NCI-H1436 (cell line): ENCODE results near the gene PLXNB2.

ENCODE experiments used
- DNase-seq: peaks from one replicate; lab custom pipeline; 2025; lab: John Stamatoyannopoulos, UW

The PLXNB2 gene

DNA sequence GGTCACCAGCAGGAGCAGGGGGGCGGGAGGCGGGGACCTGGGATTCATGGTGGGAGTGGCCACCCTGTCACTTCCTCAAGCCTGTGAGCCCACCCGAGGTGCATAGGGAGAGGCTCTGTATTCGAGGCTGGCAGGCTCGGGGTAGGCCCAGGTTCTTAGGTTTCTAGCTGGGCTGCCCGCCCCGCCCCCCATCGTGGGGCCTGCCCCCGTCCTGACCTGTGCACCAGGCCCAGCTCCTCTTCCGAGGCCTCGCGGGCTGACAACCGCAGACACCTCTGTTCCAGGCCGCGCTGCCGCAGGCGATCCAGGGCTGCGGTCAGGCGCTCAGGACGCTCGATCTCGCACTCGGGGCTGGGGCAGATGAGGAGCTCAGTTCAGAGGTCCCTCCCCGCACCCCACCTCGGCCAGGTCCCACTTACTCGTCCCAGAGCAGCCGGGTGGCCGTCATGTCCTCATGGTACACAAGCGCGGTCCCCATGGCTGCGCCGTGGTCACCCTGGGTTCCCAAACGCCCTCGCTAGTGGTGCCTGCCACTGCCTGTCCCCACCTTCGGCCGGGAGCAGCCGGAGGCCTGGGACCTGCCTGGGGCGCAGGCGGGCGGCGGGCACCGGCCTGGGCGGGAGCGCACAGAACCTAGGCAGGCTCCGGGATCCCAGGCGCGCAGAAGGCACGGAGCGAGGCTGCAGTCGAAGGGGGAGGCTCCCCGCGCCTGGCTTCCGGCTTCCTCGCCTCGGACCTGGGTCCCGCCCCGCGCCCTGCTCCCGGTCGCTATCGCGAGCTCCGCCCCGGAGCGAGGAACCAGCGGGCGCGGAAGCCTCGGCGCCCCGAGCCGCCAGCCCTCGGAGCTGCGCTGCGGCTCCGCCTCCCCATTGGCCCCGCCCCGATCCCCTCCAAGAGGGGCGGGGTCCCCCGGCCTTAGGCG lies 56.6 kb downstream of the PLXNB2 start, which contains the start of gene HDAC10:
Gene HDAC10, minus strand, starts transcription at position 711 of the 922 bp plus-strand sequence. Its CDS starts 233 bp downstream, at position 478.
- DNase-seq: peak; percentile 74

GRCh38 chr22:50250249-50250554 lies 57.2 kb downstream of the PLXNB2 start:
- no peak for DNase-seq

- no peak for DNase-seq
Observed at GRCh38 chr22:50249341-50250248, 57.9 kb downstream of the PLXNB2 start.

- no peak for DNase-seq
Observed at GRCh38 chr22:50248196-50249081, 59.0 kb downstream of the PLXNB2 start.

GRCh38 chr22:50247748-50248147 lies 59.7 kb downstream of the PLXNB2 start:
- peak; percentile 86 for DNase-seq

DNA sequence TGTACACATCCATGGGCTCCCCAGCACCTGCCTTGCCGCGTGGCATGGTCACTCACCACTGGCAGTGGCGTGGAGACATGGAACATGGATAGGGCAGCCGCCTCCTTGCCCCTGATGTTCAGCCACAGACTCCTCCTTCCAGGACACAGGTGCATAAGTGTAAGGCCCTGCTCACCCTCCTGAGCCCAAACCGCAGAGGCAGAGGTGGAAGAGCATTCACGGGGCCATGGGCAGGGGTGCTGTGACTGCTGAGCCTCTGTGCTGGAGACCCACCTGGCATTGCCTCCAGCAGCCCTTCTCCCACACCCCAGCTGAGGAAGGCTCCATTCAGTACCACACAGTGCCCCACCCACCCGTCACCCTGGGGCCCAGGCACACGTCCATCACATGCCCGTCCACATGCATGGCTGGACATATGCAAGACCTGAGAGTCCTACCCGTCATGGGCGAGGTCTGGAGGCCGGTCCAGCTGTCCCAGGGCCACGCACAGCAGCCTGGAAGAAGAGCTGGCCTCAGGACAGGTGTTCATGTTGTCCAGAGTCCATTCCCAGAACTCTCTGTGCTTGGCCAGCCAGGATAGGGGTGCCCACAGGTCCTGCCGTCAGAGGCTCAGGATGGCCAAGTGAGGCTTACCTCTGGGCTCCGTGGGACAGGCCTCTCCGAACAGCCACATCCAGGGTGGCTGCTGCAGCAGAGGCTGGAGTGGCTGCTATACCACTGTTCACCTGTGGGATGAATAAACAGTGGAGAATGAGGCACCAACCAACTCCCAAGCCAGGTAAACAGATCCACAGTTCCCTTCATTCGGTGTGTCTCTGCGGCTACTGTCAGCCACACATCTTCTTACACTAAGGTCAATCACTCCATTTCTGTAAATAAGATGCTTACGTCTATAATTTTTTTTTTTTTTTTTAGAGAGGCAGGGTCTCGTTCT lies 60.9 kb downstream of the PLXNB2 start:
- DNase-seq: no peak

DNA sequence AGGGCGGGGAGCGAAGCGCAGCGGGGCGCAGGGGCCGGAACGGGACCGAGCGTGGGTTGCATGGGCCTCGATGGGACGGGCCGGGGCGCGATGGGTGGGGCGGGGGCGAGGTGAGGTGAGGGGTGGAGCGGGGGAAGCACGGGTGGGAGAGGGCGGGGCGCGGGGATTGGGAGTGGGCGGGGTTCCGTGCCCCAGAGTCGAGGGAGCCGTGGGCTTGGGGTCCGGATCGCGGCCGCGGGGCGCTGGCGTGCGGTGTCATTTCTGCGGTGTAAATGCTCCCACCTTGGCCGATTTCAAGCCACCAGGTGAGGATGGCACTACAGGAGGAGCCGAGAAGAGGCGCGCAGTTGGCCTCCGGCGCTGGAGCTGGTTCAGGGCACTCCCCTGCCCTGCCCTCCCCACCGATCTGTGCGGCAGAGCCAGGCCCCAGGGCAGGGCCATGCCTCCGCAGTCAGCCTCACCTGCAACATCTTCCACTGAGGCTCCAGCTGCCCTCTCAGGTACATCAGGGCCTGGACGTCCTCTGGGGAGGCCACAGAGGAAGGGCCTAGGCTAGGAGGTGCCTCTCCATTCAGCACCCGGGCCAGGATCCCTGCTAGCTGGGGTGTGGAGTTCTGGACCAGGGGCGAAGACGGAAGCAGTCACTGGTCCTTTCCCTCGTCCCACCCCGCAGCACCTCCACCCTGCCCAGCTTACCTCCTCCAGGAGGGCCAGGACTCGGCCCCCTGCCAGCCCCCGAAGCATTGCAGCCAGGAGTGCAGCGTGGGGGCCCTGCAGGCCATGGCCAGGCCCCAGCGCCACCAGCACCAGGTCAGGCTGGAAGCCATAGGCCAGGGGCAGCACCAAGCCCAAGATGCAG lies 62.0 kb downstream of the PLXNB2 start:
- DNase-seq: no peak

- peak; percentile 83 for DNase-seq
Observed at GRCh38 chr22:50244420-50245213, 62.8 kb downstream of the PLXNB2 start, which contains the start of gene TUBGCP6. Gene TUBGCP6 (minus strand): TSS chr22:50245023. CDS start chr22:50244459, 564 bp downstream.

DNA sequence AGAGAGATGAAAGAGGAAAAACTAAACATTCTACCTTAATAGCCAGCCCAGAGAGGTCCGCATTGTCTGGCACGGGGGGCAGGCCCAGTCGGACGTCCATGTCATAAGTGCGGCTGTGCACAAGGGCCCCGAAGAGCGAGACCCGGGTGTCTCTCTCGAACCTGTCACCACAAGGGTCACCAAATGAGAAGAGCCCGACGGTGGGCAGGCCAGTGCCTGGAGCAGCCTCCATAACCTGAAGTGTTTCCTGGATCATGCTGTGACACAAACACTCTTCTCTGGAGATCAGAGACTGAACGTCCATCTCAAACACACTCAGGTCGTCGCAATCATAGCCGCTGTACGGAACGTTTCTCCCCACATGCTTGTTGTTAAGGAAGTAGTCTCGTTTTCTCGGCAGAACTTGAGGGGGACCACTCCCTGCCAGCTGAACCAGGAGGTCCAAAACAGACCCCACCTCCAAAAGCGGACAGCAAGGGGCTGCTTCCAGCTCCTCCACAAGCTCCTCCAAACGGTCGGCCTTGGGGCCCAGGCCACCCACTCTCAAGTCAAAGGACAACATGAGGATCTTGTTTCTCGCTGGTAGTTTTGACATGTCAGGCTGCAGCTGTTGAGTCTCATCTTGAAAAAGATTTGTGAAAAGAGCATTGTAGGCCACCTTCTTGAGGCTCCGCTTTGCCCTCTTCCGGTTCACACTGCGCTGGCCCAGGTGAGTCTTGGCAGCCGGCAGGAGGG lies 63.6 kb downstream of the PLXNB2 start:
- DNase-seq: no peak

DNA sequence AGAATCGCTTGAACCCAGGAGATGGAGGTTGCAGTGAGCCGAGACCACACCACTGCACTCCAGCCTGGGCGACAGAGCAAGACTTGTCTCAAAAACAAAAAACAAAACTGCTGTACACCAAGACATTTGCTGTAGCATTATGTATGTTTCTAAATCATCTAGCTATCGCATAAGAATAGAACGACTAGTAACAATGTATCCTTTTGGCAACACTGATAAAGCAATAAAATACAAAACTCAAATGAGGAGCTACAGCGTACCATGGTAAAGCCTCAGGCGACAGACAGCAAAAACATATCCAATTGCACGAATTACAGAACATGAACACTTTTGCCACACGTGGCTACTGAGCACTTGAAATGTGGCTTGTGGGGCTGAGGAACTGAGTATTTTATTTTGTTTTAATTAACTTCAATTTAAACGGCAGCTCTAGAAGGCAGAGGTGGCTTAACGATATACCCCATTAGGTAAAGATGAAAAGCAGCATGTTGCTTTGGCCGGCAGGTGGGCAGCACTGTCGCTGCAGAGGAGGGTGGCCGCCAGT lies 65.0 kb downstream of the PLXNB2 start:
- DNase-seq: no peak

DNA sequence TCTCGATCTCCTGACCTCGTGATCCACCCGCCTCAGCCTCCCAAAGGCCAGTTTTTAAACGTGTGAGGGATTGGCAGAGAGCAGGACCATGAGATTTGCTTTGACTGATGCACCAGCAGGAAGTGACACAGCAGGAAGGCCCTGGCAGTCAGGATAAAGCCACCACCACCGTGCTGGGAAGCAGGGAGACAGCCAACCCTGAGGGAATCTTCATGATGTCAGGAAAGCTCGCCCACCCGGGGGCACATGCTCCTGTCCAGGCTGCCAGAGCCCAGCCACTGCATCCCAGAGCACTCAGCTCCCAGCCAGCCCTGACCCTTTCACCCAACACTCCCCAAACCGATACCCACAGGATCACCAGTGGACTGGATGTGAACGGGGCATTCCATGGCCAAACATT lies 68.7 kb downstream of the PLXNB2 start:
- no peak for DNase-seq

GRCh38 chr22:50236731-50237409 lies 70.6 kb downstream of the PLXNB2 start:
- no peak for DNase-seq

- DNase-seq: no peak
Observed at GRCh38 chr22:50233223-50233622, 74.2 kb downstream of the PLXNB2 start.

GRCh38 chr22:50232481-50233151 lies 74.8 kb downstream of the PLXNB2 start:
- no peak for DNase-seq

- DNase-seq: no peak
Observed at GRCh38 chr22:50229370-50229769, 78.1 kb downstream of the PLXNB2 start.

DNA sequence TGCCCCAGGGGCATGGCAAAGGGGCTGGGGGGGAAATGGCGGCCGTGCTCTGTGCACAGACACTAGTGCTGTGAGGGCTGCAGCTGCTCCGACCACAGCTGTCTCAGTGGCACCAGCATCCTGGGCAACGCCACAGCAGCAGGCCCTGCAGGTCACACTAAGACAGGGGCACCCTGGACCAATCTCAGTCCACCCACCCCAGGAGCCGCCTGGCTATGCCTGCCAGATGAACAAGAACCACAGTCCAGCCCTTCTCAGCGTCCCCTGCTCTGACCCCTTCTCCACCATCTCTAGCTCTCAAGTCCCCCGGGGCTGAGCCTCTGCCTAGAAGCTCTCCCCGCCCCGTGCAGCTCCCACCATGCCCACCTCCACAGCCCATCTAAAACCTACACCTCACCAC lies 79.1 kb downstream of the PLXNB2 start:
- no peak for DNase-seq
